Measurements from ENCODE around the gene TOMT.
"Not testable (repeated sequence)": the region's sequence is repeated elsewhere in the genome, so short reads cannot be mapped to it uniquely, and the experiment has no call there.

Gene TOMT

DNA sequence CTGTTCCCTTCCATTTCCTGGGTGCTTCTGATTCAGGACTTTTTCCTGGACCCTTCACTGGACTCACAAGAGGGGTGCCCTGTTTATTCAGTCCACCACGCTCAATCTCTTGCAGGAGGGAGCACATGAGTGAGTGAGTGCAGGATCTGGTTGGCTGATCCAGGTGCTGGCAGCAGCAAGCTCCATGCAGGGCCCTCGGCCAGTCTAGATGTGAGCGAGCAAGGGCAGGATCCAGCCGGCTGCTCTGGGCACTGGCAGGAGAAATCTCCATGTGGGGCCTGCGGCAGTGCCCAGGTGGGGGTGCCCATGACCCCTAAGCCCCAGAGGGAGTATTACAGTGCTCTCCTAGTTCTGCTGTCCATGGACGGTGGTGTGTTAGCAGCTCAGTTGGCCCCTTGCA lies 18.3 kb downstream of the TOMT start:
- no peak for DNase-seq (ENCODE audit: low read depth in 2 of 2)

DNA sequence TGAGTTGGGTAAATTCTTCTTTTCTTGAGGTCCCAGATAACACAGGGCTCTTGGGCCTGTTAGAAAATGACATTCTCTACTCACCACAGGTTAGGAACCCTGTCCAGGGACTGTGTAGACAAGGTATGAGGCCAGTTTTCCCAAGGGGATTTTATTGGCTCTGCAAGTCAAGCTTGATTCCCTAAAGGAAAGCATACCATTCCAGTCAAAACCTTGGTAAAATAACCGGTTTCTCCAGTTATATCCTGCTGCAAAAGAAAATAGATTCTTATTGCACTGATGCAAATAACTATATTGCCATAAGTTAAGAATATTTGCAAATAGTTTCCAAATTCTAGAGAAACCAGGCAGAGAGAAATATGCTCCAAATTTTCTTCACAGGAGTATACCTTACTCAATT lies 20.2 kb downstream of the TOMT start:
- DNase-seq (ENCODE audit: low read depth in 2 of 2), result no peak

DNA sequence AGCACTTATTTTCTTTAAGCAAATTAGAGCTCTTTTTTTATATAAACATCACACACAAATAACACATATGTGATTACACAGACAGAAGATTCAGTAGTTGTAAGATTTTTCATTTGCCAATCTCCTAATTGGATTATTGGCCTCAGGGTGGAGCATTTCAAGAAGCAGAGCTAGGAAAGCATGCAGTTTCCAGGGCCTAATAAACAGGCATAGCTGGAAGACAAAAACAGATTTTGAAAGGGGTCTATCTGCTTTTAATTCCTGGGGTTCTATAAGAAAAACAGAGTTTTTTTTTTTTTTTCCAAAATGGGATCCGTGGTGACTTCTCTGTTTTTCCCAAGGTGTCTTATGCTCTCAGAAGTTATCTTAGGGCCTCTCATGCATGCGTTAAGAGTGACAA lies 22.2 kb downstream of the TOMT start:
- DNase-seq (ENCODE audit: low read depth in 2 of 2), result no peak

DNA sequence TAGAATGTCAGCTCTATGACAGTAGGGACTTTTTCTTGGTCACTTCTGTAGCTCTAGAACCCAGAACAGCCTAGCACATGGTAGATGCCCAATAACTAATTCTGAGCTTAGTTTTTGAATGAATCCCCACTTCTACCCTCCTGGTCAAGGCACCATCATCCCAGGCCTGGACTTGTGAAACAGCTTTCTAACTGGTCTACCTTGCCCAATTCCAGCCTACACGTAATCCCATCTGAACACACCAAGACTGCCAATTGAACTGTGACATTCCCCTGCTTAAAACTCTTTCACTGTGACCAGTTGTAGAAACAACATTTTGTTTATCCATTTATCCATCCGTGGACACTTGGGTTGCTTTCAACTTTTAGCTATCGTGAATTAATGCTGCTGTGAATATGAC lies 23.7 kb downstream of the TOMT start:
- no peak for DNase-seq (ENCODE audit: low read depth in 2 of 2)

GRCh38 chr11:72132646-72133045 lies 26.9 kb downstream of the TOMT start:
- DNase-seq (ENCODE audit: low read depth in 2 of 2), result no peak

- DNase-seq (ENCODE audit: low read depth in 2 of 2), result not testable (repeated sequence)
Measured at GRCh38 chr11:72135473-72135872, 29.7 kb downstream of the TOMT start, which contains the start of gene FOLR3. Gene FOLR3, plus strand, starts transcription at chr11:72135725. Its CDS starts 228 bp downstream, at chr11:72135953.

DNA sequence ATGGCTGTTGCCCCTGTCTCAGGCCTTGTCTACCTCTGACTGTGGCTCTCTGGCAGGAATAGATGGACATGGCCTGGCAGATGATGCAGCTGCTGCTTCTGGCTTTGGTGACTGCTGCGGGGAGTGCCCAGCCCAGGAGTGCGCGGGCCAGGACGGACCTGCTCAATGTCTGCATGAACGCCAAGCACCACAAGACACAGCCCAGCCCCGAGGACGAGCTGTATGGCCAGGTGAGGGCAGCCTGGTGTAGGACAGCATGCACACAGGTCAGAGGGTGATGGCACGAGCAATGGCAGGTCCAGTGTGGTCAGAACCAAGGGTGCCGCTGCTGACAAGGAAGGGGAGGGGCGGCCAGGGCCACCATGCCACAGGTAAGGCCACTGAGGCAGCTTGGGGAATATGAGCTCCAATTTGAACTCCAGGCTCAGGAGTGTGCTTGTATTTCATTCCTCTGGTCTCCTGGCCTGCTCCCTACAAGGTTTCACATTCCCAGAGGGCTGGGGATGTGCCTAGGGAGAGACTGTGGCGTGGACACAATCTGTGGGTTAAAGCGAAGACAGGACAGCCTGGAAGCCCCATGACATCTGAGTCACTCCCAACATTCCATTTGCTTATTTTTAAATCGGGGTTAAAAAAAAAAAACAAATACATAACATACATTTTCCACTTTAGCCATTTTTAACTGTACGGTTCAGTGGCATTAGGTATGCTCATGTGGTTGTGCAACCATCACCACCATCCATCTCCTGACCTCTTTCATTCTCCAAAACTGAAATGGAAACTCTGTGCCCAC lies 30.4 kb downstream of the TOMT start:
- no peak for DNase-seq (ENCODE audit: low read depth in 2 of 2)

DNA sequence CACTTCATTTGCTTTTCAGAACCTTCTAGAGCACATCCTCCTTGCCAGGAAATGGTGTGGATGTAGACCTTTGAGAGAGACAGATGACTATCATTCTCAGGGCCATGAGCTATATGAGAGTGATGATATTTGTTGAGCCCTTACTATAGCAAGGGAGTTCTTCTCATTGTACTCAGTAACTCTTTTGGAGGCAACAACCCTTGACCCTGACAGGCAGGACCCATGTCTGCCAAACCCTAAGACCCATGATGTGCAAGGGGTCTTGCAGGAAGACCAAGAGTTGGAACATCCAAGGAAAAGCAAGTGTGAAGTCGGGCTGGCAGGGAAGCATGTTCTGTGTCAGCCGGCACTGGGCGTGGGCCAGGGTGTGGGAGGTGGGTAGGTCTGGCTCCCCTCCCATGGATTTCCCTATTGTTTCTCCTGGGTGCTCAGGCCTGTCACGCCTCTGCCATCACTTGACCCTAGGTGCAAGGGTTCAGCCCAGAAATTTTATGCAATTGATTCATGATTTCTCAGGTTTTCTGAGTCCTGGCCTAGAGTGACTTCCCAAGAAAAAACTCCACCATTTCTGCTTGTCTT lies 31.0 kb downstream of the TOMT start:
- no peak for DNase-seq (ENCODE audit: low read depth in 2 of 2)

GRCh38 chr11:72138821-72139390 lies 33.2 kb downstream of the TOMT start:
- no peak for DNase-seq (ENCODE audit: low read depth in 2 of 2)

- DNase-seq (ENCODE audit: low read depth in 2 of 2), result no peak
Measured at GRCh38 chr11:72139500-72139899, 33.8 kb downstream of the TOMT start.

GRCh38 chr11:72140661-72141060 lies 34.9 kb downstream of the TOMT start:
- no peak for DNase-seq (ENCODE audit: low read depth in 2 of 2)

GRCh38 chr11:72141066-72141465 lies 35.3 kb downstream of the TOMT start:
- DNase-seq (ENCODE audit: low read depth in 2 of 2), result peak in 1 of 2 donors; percentile 31

DNA sequence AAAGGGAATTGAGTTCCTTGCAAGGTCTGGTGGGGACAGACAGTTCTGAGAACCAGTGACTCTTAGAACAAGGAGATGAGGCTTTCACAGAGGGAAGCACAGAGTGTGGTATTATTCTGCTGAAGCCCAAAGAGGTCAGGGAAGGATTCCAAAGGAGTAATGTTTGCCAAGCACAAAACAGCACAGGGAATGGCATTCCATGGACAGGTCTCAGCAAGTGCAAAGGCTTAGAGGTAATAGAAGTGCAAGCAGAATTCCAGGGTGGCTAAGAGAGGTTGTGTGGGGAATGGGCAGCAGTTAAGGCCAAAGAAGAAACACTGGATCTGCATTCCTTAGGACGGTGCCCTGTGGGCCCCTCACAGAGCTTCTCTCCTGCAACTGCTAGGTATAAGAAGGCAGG lies 36.4 kb downstream of the TOMT start:
- DNase-seq (ENCODE audit: low read depth in 2 of 2), result not testable (repeated sequence)

DNA sequence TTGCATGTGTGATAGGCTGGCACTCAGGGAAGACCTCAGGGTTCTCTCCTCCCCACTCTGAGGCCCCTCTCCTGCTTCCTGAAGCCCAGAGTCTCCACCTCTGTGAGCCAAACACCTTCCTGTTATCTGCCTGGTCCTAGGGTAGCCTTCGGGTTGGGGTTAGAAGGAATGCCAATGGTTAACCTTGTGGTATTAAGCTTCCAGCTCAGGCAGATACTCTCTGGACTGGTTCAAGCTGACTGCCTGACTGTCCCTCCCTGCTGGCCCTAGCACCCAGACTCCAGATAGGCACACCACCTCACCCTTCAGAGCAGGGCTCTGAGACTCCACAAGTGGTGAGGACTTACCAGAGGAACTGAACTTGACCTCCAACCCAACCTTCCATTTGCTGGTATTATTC lies 36.8 kb downstream of the TOMT start:
- DNase-seq (ENCODE audit: low read depth in 2 of 2), result not testable (repeated sequence)

DNA sequence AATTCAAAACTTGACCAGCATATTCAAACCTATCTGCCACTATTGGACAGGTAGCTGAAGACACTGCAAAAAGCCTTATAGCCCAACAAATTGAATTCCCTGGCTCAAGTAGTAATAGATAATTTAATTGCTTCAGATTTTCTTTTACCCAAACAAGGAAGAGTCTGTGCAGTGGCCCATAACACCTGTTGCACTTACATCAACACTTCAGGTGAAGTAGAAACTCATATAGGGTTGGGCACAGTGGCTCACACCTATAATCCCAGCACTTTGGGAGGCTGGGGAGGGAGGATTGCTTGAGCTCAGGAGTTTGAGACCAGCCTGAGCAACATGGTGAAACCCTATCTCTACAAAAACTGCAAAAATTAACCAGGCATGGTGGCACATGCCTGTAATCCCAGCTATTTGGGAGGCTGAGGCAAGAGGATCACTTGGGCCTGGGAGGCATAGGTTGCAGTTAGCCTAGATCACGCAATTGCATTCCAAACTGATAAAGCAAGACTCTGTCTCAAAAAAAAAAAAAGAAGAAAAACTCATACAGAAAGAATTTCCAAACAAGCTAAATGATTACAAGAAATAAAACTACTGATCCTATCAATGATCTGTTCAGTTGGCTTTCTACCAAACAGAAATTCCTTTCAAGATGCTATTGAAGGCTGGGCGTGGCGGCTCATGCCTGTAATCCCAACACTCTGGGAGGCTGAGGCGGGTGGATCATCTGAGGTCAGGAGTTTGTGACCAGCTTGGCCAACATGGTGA lies 39.3 kb downstream of the TOMT start:
- DNase-seq (ENCODE audit: low read depth in 2 of 2), result no peak

DNA sequence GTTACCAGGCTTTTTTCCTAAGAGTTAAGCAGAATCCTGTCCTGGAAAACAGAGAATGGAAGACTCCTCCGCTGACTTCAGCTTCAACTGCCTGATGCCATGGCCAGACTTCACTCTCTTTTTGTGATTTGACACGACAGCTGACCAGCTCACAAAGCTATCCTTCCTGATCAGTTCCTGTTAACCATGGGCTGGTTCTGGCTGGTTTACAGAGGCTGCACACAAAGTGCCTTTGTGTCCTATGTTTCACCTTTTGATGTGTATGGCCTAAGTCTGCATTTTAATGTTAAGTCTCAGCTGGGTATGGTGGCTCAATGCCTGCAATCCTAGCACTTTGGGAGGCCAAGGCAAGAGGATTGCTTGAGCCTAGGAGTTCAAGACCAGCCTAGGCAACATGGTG lies 40.9 kb downstream of the TOMT start:
- no peak for DNase-seq (ENCODE audit: low read depth in 2 of 2)

GRCh38 chr11:72150882-72151281 lies 45.2 kb downstream of the TOMT start:
- DNase-seq (ENCODE audit: low read depth in 2 of 2), result no peak

- not testable (repeated sequence) for DNase-seq (ENCODE audit: low read depth in 2 of 2)
Measured at GRCh38 chr11:72153874-72154273, 48.1 kb downstream of the TOMT start.

DNA sequence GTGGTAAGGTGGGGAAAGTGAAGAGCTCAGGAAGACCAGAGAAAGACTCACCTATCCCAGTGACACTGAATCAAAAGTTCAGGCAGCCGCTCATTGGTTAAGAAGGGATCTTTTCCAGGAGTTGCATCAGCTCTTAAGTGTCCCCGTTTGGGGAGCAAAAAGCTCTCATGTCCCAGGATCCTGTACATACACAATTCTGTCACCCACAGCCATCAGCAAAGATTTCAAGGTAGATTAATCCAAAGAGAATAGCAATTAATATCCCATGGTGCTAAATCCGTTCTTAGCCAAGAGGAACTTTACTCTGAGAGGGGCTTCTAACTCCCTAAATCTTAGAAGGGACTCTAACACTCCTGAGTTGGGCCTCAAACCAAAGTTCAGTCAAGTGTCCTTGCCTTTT lies 49.1 kb downstream of the TOMT start:
- DNase-seq (ENCODE audit: low read depth in 2 of 2), result no peak

DNA sequence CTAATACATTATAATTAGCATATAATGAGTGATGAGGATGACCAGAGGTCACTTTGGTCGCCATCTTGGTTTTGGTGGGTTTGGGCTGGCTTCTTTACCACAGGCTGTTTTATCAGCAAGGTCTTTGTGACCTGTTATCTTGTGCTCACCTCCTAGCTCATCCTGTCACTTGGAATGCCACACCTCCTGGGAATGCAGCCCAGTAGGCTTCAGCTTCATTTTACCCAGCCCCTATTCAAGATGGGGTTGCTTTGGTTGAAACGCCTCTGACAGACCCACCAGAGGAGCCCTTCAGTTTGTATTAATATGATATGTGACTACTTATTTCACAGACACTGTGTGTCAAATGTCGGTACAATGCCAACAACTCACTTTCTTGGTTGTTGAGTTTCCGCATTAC lies 50.0 kb downstream of the TOMT start:
- no peak for DNase-seq (ENCODE audit: low read depth in 2 of 2)

GRCh38 chr11:72157131-72157530 lies 51.4 kb downstream of the TOMT start:
- DNase-seq (ENCODE audit: low read depth in 2 of 2), result no peak

Data from stimulated activated CD4-positive, alpha-beta T cell treated with anti-CD3 and anti-CD28 coated beads, Interleukin-4, amount 100 ng/mL, for 48 hours (primary cell).